OCI-LY3 (cell line): ENCODE results near the gene MIS18A.

ENCODE experiments used
- EZH2phosphoT487 ChIP-seq: fragments of 200-600 bp; shearing (Covaris generic); IDR thresholded peaks from 2 replicates; pipeline ENCODE4 v1.6.1; 2018; ENCODE audit warnings: antibody characterized with exemption, mixed run types, low read depth
- TF ChIP-seq, protein P1 (sequence below): fragments of 200-600, 300-600 bp; sonication (generic); IDR thresholded peaks from 2 replicates; pipeline ENCODE4 v1.5.1; 2014; ENCODE audit warnings: antibody characterized with exemption, low read length, low read depth

DNA sequence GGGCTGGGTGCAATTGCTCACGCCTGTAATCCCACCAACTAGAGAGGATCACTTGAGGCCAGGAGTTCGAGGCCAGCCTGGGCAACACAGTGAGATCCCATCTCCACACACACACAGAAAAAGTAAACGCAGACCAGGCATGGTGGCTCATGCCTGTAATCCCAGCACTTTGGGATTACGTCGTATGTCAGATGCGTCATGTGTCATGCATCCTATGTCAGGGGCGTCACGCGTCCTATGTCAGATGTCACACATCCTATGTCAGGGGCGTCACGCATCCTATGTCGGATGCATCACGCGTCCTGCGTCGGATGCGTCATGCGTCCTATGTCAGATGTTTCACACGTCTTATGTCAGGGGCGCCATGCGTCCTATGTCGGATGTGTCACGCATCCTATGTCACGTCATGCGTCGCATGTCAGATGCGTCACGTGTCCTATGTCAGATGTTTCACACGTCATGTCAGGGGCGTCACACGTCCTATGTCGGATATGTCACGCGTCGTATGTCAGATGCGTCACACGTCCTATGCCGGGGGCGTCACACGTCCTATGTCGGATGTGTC, 21.4 kb upstream of the MIS18A start:
- TF ChIP-seq, protein P1, sequence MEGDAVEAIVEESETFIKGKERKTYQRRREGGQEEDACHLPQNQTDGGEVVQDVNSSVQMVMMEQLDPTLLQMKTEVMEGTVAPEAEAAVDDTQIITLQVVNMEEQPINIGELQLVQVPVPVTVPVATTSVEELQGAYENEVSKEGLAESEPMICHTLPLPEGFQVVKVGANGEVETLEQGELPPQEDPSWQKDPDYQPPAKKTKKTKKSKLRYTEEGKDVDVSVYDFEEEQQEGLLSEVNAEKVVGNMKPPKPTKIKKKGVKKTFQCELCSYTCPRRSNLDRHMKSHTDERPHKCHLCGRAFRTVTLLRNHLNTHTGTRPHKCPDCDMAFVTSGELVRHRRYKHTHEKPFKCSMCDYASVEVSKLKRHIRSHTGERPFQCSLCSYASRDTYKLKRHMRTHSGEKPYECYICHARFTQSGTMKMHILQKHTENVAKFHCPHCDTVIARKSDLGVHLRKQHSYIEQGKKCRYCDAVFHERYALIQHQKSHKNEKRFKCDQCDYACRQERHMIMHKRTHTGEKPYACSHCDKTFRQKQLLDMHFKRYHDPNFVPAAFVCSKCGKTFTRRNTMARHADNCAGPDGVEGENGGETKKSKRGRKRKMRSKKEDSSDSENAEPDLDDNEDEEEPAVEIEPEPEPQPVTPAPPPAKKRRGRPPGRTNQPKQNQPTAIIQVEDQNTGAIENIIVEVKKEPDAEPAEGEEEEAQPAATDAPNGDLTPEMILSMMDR: no peak
- no peak for TF ChIP-seq EZH2phosphoT487
